Retinal pigment epithelial cell (primary cell): ENCODE measurements around the gene STRADA.

ENCODE experiments used
- DNase-seq: peaks from one replicate; pipeline ENCODE4 v3.0.0-alpha.2; 2010; ENCODE audit warnings: low read depth
- H3K4me3 ChIP-seq: 2 replicates; pipeline ENCODE4 v1.5.1; 2011; ENCODE audit warnings: mild to moderate bottlenecking, low read length, control low read depth, moderate library complexity
- CTCF ChIP-seq: conservative IDR thresholded peaks from 2 replicates; pipeline ENCODE4 v1.5.1; 2011; ENCODE audit warnings: low read depth, low read length, control low read depth, inconsistent platforms

Gene STRADA

GRCh38 chr17:63772801-63773271 lies 31.2 kb upstream of the STRADA start:
- DNase-seq, result peak; percentile 22
- peak overlapping the region; percentile 98 for H3K4me3 ChIP-seq
- no peak for TF ChIP-seq CTCF

GRCh38 chr17:63768433-63768832 lies 26.8 kb upstream of the STRADA start:
- no peak for DNase-seq
- TF ChIP-seq CTCF, result no peak
- H3K4me3 ChIP-seq, result no peak overlapping the region

- DNase-seq, result no peak
- H3K4me3 ChIP-seq, result no peak overlapping the region
- no peak for TF ChIP-seq CTCF
These were observed 25.2 kb upstream of the STRADA start for GRCh38 chr17:63766754-63767153.

GRCh38 chr17:63764716-63765115 lies 23.1 kb upstream of the STRADA start:
- DNase-seq, result no peak
- H3K4me3 ChIP-seq, result no peak overlapping the region
- TF ChIP-seq CTCF, result no peak

- H3K4me3 ChIP-seq, result no peak overlapping the region
- no peak for TF ChIP-seq CTCF
- no peak for DNase-seq
These were observed 20.8 kb upstream of the STRADA start for GRCh38 chr17:63762161-63763078.

GRCh38 chr17:63760771-63761539 lies 19.4 kb upstream of the STRADA start:
- no peak for DNase-seq
- H3K4me3 ChIP-seq, result no peak overlapping the region
- no peak for TF ChIP-seq CTCF

GRCh38 chr17:63758428-63758827 lies 16.8 kb upstream of the STRADA start:
- H3K4me3 ChIP-seq, result no peak overlapping the region
- no peak for DNase-seq
- TF ChIP-seq CTCF, result no peak
